G401.6 (cell line): ENCODE results near the gene SLC22A3.

Source experiments
- FAIRE-seq: peaks from 2 replicates; lab custom pipeline; 2012; peaks lifted over from hg19 to GRCh38; lab: Jason Lieb, UNC

Gene SLC22A3

DNA sequence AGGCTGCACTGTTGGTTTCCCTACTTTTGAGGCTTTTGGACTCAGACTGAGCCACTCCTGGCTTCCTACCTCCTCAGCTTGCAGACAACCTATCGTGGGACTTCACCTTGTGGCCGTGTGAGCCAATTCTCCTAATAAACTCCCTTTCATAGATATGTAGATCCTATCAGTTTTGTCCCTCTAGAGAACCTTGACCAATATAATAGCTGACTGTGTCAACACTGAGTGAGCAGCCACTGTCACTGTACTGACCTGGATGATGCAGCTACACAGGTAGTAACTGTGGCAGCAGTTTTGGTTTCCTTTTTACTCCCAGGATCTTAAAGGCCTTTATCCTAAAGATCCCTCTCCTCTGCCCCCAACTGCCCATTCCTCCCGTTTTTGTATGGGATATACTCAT is 70.2 kb downstream of the SLC22A3 start:
- no peak for FAIRE-seq

DNA sequence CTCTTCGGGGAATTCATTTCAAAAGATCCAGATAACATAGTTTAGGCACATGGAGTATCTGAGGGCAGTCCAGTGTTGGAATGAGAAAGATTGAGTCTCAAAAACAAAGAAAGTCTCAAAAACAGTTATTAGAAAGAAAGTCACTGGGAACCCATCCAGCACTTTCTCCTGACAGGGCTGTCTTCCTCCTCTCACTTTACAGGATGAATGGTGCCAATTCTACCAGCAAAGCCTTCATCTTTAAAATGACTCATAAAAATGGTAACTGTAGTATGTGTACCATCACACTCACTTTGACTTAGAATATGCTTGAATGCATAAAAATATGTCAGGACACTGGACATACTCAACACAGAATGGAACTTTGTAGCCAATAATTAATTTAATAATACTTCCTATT is 71.3 kb downstream of the SLC22A3 start:
- FAIRE-seq = no peak

DNA sequence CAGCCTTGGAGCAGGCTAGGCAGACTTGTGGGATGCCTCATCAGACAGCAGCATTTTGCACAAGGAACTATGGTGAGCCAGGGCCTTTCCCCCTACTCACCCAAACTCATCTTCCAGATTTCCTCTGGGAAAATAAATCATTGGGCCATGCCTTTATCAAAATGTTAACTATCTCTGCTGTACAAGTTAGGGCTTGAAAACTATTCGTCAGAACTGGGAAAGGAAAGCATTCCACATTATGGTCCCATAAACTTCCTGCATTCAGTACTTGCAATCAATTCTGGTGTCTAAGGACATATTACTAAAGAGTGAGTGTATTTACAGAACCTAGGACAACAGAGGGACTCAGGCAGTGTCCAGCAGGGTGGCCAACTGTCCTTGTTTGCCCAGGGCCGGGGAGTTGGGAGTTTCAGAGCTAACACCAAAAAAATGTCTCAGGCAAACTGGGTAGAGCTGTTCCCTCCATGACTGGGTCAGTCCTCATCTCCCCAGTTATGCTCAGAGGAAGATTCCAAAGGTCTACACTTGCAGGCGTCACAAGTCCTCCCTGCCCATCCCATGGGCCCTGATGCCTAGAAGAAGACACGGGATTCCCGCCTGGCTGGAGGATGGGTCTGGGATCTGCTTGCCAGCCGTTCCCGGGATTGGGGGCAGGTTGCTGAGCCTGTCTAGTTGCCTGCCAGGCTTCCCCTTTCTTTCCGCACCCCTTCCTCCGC is 72.2 kb downstream of the SLC22A3 start:
- no peak for FAIRE-seq

GRCh38 chr6:160420969-160421556 is 72.9 kb downstream of the SLC22A3 start:
- FAIRE-seq = no peak

DNA sequence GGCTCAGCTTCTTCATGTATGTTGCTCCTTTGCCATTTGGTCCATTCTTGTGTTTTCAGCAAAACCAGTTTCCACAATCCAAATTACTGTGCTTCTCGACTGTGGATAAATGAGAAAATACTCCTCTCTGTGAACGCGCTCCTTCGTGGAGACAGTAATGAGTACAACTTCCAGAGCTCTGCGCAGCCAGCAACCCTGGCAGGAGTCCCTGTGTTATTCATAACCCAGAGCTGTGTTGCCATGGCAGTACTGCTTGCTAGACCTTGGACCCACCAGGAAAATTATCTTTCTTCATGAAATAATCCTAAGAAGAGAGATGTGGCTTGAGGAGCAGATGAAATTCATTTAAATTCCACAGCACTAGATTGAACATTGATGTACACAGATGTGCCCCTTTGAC is 73.7 kb downstream of the SLC22A3 start:
- FAIRE-seq = no peak

DNA sequence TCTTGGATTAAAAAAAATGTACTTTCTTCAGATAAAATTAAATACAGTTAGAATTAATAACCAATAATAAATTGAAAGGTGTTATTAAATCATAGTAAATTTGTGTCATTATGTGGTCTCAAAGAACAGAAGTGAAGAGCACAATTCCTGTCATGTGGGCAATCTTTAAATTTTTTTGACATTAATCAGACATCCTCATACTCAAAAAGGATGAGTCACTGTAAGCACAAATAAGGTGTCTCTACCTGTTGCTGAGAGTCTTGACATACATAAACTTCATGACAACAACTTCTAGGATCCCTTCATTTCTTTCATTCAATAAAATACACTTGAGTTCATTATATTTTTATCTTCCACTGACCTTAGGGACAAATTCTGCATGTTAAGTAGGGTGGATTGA is 76.1 kb downstream of the SLC22A3 start:
- no peak for FAIRE-seq

DNA sequence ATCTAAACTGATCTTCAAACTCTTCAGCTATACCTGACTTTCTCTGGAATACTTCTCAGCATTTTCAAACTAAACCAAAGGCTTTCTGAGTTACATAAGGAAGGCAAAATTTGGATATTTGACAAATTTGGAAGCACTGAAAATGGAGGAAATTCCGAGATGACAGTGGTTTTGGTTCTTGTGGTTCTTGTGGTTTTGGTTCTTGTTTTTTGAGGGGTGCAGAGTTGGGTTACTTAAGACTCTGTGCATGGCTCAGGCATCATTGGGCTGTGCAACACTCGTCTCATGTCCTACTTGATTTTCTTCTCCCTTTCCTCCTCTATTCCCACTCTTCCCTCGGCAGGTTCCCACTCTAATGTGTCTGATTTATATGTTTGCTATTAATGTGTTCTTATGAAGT is 78.0 kb downstream of the SLC22A3 start:
- no peak for FAIRE-seq

GRCh38 chr6:160427312-160428068 is 79.3 kb downstream of the SLC22A3 start:
- no peak for FAIRE-seq

DNA sequence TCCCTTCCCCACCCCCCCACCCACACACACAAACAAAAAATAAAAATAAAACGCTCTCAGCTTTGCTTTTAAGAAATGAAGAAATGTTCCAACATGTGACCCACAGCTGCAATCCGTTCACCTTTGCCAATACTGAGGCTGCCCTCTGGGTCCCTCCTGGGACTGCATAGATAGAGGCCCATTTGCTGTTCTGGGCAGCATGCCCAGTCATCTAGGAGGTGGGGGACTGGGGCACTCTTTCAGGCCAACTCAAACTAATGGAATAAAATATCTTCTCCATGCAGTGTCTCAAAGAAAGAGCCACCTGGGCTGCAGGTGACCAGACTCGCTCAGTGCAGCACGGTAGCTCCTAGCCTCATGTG is 79.9 kb downstream of the SLC22A3 start:
- FAIRE-seq = no peak

- FAIRE-seq = no peak
Observed at GRCh38 chr6:160428818-160429619, 80.8 kb downstream of the SLC22A3 start.

- no peak for FAIRE-seq
Observed at GRCh38 chr6:160429620-160429895, 81.4 kb downstream of the SLC22A3 start.

GRCh38 chr6:160430203-160430602 is 82.0 kb downstream of the SLC22A3 start:
- no peak for FAIRE-seq

DNA sequence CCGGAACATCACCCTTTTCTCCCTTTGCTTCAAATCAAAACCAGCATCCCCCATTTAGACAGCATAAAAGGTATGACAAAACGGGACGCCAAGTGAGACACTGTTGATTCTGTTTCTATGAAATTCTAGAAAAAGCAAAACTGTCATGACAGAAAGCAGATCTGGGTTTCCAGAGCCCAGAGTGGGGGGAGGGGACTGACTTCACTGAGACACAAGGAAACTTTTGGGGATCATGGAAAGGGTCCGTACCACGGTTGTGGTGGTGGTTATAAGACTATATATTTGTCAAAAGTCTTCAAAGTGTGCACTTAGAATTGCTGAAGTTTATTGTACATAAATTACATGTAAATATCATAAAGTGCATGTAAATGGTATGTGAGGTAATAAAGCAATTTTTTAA is 82.6 kb downstream of the SLC22A3 start:
- FAIRE-seq = no peak

GRCh38 chr6:160431226-160431625 is 83.0 kb downstream of the SLC22A3 start:
- no peak for FAIRE-seq

- no peak for FAIRE-seq
Observed at GRCh38 chr6:160431791-160432404, 83.7 kb downstream of the SLC22A3 start.

DNA sequence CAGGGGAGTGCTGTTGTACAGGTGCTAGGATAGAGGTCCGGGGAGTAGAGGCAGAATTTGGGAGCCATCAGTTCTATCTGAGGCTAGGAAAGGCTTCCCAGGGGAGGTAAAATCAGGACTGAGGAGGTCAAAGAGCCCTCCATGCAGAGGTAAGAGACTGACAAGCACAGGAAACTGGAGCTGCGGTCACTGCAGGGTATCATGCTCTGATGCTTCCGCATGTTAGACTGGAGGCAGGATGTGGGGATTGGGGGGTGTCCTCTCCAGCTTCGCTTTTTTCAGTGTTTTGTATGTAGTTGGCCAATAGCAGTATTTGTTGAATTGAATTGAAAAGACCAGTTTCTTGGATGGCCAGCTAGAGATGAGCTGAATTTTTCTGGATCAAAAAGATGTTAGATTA is 87.8 kb downstream of the SLC22A3 start:
- FAIRE-seq = no peak

DNA sequence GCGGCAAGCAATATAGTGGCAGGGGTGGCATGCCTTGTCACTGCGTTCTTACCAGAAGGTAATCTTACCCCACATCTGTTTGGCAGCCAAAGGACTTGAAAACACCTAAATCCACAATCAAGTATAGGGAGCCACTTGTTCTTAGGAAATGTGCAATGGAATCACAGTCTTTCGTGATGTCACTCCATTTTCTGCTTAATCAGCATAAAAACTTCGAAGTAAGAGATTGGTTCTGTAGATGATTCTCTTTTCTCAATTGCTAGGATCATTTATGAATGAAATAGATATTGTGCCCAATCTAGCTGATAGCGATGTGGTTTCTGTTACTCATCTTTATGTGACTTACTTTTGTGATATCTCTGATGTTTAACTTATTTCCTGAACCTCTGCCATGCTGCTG is 89.0 kb downstream of the SLC22A3 start:
- FAIRE-seq = no peak

DNA sequence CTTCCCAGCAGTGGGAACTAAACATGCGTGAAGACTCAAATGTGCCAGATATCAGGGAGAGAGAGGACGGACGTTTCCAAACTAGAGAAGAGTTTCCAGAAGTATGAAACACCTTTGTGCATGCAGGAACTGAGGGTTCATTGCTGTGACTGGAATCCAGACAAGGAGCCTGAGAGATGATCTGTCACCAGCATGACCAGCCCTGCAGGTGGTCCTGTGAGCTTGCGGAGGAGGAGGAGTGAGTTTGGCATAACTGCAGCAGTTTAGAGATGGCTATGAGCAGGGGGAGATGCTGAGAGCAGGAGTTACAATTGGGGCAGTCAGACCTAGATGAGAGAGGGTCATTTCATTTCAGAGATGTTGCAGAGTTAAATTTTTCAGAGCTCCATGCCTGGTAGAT is 89.6 kb downstream of the SLC22A3 start:
- FAIRE-seq = no peak

DNA sequence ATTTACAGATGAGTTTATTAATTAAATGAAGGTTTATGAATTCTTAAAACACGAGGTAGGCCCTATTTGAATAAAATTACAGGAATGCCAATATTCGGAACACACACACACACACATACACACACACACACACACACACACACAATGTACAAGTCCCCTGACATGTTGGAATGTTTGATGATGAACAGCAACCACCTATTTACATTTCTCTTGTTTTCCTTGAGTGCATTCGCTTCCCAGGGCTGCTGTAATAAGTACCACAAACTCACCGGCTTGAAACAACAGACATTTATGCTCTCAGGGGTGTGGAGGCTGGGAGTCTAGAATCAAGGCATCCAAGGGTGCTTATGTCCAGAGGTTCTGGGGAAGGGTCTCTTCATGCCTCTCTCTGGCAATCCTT is 90.3 kb downstream of the SLC22A3 start:
- no peak for FAIRE-seq

DNA sequence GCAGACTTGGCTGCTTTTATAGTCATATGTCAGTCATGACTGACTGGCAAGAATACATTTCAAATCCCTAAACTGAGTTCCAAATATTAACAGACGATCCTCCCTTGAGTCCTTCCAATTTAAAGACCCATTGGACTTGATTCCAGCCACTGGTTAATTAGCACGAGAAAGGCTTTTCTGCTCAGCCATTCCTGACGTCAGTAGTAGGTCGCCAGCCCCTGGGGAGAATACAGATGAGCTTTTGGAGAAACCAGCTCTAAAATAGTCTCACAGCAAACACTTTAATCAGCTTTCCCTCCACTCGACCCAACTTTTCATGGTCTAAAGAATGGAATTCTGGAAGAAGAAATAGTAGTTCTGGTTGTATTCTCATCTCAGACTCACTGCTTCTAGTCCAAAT is 91.6 kb downstream of the SLC22A3 start:
- no peak for FAIRE-seq

GRCh38 chr6:160442151-160442550 is 94.0 kb downstream of the SLC22A3 start:
- no peak for FAIRE-seq

DNA sequence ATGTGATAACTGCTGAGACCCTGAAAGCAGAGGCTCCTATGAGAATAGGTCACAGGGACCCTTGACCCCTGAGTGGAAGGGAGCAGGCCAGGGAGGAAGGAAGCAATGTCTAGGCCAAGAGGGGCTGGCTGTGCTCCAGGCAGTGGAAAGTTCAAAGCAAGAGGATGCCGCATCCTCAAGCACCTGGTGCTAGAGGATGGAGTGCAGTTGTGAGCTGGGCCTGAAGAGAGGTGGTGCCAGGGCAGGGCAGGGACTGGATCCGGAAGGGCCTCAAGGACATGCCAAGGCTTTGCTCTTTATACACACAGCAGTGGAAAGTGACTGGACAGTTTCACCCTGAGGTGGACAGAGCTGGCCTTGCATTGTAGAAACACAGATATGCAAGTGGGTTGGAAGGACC is 97.0 kb downstream of the SLC22A3 start:
- FAIRE-seq = no peak

- FAIRE-seq = no peak
Observed at GRCh38 chr6:160447350-160447749, 99.2 kb downstream of the SLC22A3 start.
